ENCODE measurements around the gene F8.

- TF ChIP-seq RAD21 (IDR thresholded peaks at IDR 0.05; ENCODE audit: low read length): no peak
- TF ChIP-seq POLR2A (IDR thresholded peaks at IDR 0.05; ENCODE audit: low read depth, low read length): no peak
- TF ChIP-seq, protein P1, sequence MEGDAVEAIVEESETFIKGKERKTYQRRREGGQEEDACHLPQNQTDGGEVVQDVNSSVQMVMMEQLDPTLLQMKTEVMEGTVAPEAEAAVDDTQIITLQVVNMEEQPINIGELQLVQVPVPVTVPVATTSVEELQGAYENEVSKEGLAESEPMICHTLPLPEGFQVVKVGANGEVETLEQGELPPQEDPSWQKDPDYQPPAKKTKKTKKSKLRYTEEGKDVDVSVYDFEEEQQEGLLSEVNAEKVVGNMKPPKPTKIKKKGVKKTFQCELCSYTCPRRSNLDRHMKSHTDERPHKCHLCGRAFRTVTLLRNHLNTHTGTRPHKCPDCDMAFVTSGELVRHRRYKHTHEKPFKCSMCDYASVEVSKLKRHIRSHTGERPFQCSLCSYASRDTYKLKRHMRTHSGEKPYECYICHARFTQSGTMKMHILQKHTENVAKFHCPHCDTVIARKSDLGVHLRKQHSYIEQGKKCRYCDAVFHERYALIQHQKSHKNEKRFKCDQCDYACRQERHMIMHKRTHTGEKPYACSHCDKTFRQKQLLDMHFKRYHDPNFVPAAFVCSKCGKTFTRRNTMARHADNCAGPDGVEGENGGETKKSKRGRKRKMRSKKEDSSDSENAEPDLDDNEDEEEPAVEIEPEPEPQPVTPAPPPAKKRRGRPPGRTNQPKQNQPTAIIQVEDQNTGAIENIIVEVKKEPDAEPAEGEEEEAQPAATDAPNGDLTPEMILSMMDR (conservative IDR thresholded peaks at IDR 0.05; ENCODE audit: low read depth, low read length): no peak
- no peak for TF ChIP-seq RFX5 (IDR thresholded peaks at IDR 0.05; ENCODE audit: low read depth, low read length)
- TF ChIP-seq RCOR1 (IDR thresholded peaks at IDR 0.05; ENCODE audit: insufficient replicate concordance, low read length): no peak
- TF ChIP-seq CHD1 (IDR thresholded peaks at IDR 0.05; ENCODE audit: low read depth, low read length): no peak
- TF ChIP-seq USF2 (IDR thresholded peaks at IDR 0.05; ENCODE audit: low read depth, low read length): no peak
- TF ChIP-seq MAFK (IDR thresholded peaks at IDR 0.05; ENCODE audit: low read depth, low read length): no peak
- TF ChIP-seq ELK1 (IDR thresholded peaks at IDR 0.05; ENCODE audit: borderline replicate concordance, low read depth, low read length): no peak
- no peak for TF ChIP-seq SMC3 (IDR thresholded peaks at IDR 0.05; ENCODE audit: low read depth, low read length)
- TF ChIP-seq MXI1 (IDR thresholded peaks at IDR 0.05; ENCODE audit: borderline replicate concordance, low read depth, low read length): no peak
- TF ChIP-seq CEBPB (IDR thresholded peaks at IDR 0.05; ENCODE audit: low read depth, low read length): no peak
- no peak for TF ChIP-seq FOS (IDR thresholded peaks at IDR 0.05; ENCODE audit: low read depth, low read length)
Observed at GRCh38 chrX:154873329-154873728, 149.2 kb downstream of the F8 start.
